GM18520 (cell line): ENCODE data around the gene SV2C.
"Not testable (repeated sequence)": the region's sequence is repeated elsewhere in the genome, so short reads cannot be mapped to it uniquely, and the experiment has no call there.

Source experiments
- ATAC-seq: cut with Tn5 transposase; IDR thresholded peaks from one replicate; pipeline ENCODE4 v1.9.1; 2021; ENCODE audit not compliant: unreplicated experiment

SV2C gene

GRCh38 chr5:76292620-76293322, 209.6 kb downstream of the SV2C start:
- peak; percentile 42 for ATAC-seq

- ATAC-seq: no peak
Measured at GRCh38 chr5:76294573-76294972, 211.4 kb downstream of the SV2C start.

- ATAC-seq: no peak
Measured at GRCh38 chr5:76298852-76299251, 215.7 kb downstream of the SV2C start.

GRCh38 chr5:76299592-76299991, 216.4 kb downstream of the SV2C start:
- ATAC-seq: no peak

- ATAC-seq: not testable (repeated sequence)
Measured at GRCh38 chr5:76301932-76302331, 218.7 kb downstream of the SV2C start.

- not testable (repeated sequence) for ATAC-seq
Measured at GRCh38 chr5:76302661-76303060, 219.5 kb downstream of the SV2C start.

- ATAC-seq: peak; percentile 75
Measured at GRCh38 chr5:76303921-76304320, 220.7 kb downstream of the SV2C start.

GRCh38 chr5:76305269-76305668, 222.1 kb downstream of the SV2C start:
- ATAC-seq: no peak

GRCh38 chr5:76305775-76306174, 222.6 kb downstream of the SV2C start:
- no peak for ATAC-seq

GRCh38 chr5:76310208-76310607, 227.0 kb downstream of the SV2C start:
- no peak for ATAC-seq

GRCh38 chr5:76312783-76313182, 229.6 kb downstream of the SV2C start:
- no peak for ATAC-seq

- no peak for ATAC-seq
Measured at GRCh38 chr5:76314643-76315042, 231.5 kb downstream of the SV2C start.

- ATAC-seq: no peak
Measured at GRCh38 chr5:76319673-76320072, 236.5 kb downstream of the SV2C start.

- not testable (repeated sequence) for ATAC-seq
Measured at GRCh38 chr5:76323494-76323893, 240.3 kb downstream of the SV2C start.

GRCh38 chr5:76325326-76325725, 242.1 kb downstream of the SV2C start:
- ATAC-seq: no peak

- no peak for ATAC-seq
Measured at GRCh38 chr5:76325876-76326491, 242.8 kb downstream of the SV2C start.

- ATAC-seq: no peak
Measured at GRCh38 chr5:76326577-76327302, 243.6 kb downstream of the SV2C start.

- no peak for ATAC-seq
Measured at GRCh38 chr5:76329346-76329745, 246.2 kb downstream of the SV2C start.

- no peak for ATAC-seq
Measured at GRCh38 chr5:76331126-76331525, 247.9 kb downstream of the SV2C start.

GRCh38 chr5:76332102-76332501, 248.9 kb downstream of the SV2C start:
- no peak for ATAC-seq

GRCh38 chr5:76332611-76333205, 249.5 kb downstream of the SV2C start:
- no peak for ATAC-seq

- no peak for ATAC-seq
Measured at GRCh38 chr5:76333571-76333970, 250.4 kb downstream of the SV2C start.
